HG02970 (cell line): ENCODE data around the gene CCDC71L.

Experiments used
- ATAC-seq: cut with Tn5 transposase; IDR thresholded peaks from one replicate; pipeline ENCODE4 v1.9.1; 2021; ENCODE audit warnings: mild to moderate bottlenecking, moderate library complexity, moderate number of reproducible peaks; ENCODE audit not compliant: unreplicated experiment, low FRiP score

Gene CCDC71L

GRCh38 chr7:106626376-106627164, 34.4 kb downstream of the CCDC71L start:
- ATAC-seq = no peak

- no peak for ATAC-seq
Observed at GRCh38 chr7:106625678-106626301, 35.2 kb downstream of the CCDC71L start.

- no peak for ATAC-seq
Observed at GRCh38 chr7:106623853-106624252, 37.1 kb downstream of the CCDC71L start.

- ATAC-seq = no peak
Observed at GRCh38 chr7:106623315-106623660, 37.7 kb downstream of the CCDC71L start.

GRCh38 chr7:106622654-106623314, 38.2 kb downstream of the CCDC71L start:
- no peak for ATAC-seq

GRCh38 chr7:106621393-106622132, 39.4 kb downstream of the CCDC71L start:
- ATAC-seq = no peak

- no peak for ATAC-seq
Observed at GRCh38 chr7:106620676-106621075, 40.3 kb downstream of the CCDC71L start.

- no peak for ATAC-seq
Observed at GRCh38 chr7:106620034-106620433, 40.9 kb downstream of the CCDC71L start.

- ATAC-seq = no peak
Observed at GRCh38 chr7:106619213-106619612, 41.7 kb downstream of the CCDC71L start.

- no peak for ATAC-seq
Observed at GRCh38 chr7:106618480-106618879, 42.5 kb downstream of the CCDC71L start.

- no peak for ATAC-seq
Observed at GRCh38 chr7:106617860-106618259, 43.1 kb downstream of the CCDC71L start.

- ATAC-seq = no peak
Observed at GRCh38 chr7:106616708-106617051, 44.3 kb downstream of the CCDC71L start.

GRCh38 chr7:106615808-106616707, 44.9 kb downstream of the CCDC71L start:
- ATAC-seq = no peak

- ATAC-seq = no peak
Observed at GRCh38 chr7:106614751-106615150, 46.2 kb downstream of the CCDC71L start.

GRCh38 chr7:106613848-106614560, 47.0 kb downstream of the CCDC71L start:
- ATAC-seq = no peak

- ATAC-seq = no peak
Observed at GRCh38 chr7:106613279-106613678, 47.7 kb downstream of the CCDC71L start.

- ATAC-seq = no peak
Observed at GRCh38 chr7:106612432-106612831, 48.5 kb downstream of the CCDC71L start.

- no peak for ATAC-seq
Observed at GRCh38 chr7:106611911-106612310, 49.0 kb downstream of the CCDC71L start.
